ENCODE results near the gene TMIGD3.

Gene TMIGD3

DNA sequence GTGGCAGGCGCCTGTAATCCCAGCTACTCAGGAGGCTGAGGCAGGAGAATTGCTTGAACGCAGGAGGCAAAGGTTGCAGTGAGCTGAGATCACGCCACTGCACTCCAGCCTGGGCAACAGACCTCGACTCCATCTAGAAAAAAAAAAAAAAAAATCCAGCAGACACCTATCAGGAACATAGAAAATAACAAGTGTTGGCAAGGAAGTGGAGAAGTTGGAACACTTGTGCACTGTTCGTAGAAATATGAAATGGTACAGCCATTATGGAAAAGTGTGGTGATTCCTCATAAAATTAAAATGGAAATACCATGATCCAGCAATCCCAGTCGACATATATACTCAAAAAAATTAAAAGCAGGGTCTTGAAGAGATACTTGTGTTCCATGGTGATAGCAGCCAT is 41.7 kb downstream of the TMIGD3 start:
- intact Hi-C loops (cut with DNase I) = no loop called here
- DNase-seq = no peak

DNA sequence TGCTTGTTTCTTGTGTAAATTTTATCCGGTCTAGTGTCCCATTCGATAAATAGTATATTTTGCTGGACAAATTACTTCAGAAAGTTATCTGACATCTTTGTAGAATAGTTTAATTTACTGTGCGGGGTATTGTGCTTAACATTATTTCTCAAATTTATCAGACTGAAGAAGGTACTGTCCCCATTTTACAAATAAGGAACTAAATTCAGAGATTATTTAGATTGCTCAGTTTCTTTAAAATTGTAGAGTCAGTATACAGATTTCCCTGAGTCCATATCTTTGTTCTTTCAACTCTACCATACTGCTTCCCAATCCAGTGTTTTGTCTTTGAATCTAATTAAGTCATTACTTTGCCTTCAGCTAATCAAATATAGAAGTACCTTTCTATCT is 47.8 kb downstream of the TMIGD3 start:
- intact Hi-C loops (cut with DNase I) = no loop called here

DNA sequence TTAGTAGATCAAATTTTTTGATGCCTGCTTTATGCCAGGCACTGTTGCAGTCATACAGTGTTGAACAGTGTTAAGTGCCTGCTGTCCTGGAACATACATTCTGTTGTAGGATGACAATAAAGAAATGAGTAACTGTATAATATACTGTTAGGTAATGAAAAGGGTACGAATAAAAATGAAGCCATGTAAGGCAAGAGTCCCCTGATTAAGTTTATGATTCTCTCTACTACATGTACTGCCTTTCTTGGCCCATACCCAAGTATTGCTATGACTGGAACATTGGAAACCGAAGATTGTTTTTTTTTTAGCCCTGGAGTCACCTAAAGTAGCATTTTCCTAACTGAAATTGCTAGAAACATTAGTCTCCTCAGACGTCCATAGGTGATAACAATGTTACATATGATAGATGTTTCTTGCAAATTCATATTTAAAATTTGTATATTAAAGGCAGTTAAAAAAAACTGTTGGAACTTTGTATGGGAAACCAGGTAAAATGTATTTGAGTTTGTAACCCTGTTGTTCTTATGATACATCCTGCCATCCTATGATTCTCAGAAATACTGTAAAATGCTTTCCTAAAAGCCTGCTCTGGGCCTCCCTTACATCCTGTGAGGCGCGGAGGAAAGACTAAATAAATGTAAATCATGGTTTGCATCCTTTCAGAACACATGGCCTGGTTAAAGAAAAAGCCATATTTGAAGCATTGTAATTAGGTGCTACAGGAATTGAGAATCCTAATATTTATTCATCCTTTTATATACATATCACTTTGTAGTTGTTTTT is 48.4 kb downstream of the TMIGD3 start:
- no peak for DNase-seq
- intact Hi-C loops (cut with DNase I) = no loop called here

More for the DNA sequence above, 47.8 kb downstream of the TMIGD3 start:
- no peak for DNase-seq

DNA sequence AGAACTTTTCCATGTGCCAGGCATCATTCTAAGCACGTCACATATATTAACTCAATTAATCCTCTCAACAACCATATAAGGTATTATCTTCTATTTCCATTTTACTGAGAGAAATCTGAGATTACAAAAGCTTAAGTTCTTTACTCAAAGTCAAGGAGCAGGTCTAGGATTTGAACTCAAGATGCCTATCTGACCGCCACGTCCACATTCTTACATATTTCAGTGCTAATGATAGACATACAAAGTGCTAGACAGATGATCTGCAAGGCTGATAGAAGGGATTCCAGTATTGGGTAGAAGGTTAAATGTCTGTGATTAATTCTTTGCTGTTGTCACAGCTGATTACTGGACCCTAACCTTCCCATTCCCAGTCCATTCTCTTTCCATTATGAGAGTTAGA is 49.7 kb downstream of the TMIGD3 start:
- DNase-seq = no peak
- intact Hi-C loops (cut with DNase I) = no loop called here

DNA sequence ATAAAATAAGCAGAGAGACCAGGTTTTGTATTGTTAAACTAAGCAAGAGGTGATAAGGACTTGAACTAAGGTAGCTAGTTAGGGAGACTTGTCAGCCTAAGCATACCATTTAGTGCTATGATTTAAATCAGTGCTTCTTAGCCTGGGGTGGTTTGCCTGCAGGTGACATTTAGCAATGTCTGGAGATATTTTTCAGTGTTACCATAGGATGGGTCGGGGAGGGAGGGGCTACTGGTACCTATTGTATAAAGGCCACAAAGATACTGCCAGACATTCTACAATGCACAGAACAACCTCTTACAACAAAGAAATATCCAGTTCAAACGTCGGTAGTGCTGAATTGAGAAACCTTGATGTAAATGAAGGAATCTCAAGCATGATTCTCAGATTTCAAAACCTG is 50.9 kb downstream of the TMIGD3 start:
- no peak for DNase-seq
- intact Hi-C loops (cut with DNase I) = no loop called here

DNA sequence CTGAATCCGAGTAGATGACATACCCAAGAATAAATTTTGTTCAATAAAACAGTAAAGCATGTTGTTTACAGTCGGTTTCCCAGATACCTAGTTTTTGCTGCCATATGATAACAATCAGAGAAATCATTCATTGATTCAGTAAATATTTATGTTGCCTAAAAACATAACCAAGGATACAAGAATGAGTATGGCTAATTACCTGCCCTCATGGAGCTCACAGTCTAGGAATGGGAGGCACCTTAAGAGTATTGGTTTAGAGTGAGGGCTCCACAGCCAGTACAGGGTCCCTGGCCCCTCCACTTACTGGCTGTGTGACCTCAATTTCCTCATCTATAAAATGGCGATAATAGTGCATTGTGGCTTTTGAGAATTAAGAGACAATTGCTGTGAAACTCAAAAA is 53.2 kb downstream of the TMIGD3 start:
- DNase-seq = no peak
- intact Hi-C loops (cut with DNase I) = no loop called here

DNA sequence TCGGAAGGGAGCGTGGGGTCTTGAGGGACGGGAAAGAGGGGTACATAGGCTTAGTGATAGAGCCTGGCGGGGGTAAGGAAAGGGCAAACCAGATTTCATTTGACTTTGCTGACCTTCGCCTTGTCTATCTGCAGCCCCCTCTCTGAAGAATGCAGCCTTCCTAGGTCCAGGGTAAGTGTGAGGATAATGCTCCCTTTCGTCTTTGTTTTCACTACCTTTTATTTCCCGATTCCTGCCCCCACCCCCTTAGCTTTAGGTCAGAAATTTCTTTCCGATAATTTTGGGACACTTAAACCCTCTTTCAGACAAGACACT is 53.8 kb downstream of the TMIGD3 start:
- DNase-seq = no peak
- intact Hi-C loops (cut with DNase I) = no loop called here

DNA sequence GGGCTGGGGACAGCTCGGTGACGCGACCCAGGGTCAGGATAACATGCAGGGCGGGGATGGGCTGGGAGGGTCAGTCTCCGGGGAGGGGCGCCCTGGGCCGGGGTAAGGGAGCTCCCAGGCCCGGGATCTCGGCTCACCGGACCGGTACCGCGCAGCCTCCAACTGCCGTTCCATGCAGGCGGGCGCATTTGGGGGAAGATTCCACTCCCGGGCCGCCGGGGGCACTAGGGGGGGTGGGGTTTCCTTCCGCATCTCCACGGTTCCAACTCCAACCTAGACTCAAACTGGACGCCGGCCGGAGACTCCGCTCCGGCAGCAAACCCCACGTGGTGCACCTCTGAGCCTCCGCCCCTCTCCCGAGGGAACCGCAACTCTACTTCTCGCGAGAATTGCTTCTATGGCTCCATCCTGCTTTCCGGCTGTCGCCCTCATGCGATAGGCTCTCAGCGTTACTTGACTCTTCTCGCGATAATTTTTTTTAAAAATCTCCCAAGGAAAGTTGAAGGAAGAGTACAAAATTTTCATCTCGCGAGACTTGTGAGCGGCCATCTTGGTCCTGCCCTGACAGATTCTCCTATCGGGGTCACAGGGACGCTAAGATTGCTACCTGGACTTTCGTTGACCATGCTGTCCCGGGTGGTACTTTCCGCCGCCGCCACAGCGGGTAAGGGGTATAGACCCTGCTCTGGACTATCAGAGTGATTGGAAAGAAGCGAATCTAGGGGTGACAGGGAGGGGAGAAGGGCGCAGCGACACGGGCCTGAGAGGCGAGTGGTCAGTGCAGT is 54.3 kb downstream of the TMIGD3 start, which contains the start of the genes ATP5PB and WDR77:
Gene ATP5PB, plus strand, starts transcription at position 547 of the 785 bp plus-strand sequence. Its CDS starts 78 bp downstream, at position 625.
Gene WDR77, minus strand, starts transcription at position 339 of the 785 bp plus-strand sequence. Its CDS starts 87 bp downstream, at position 252.
- peak; percentile 88 to 99 (median 96) for DNase-seq
- intact Hi-C loops (cut with DNase I) = no loop called here

DNA sequence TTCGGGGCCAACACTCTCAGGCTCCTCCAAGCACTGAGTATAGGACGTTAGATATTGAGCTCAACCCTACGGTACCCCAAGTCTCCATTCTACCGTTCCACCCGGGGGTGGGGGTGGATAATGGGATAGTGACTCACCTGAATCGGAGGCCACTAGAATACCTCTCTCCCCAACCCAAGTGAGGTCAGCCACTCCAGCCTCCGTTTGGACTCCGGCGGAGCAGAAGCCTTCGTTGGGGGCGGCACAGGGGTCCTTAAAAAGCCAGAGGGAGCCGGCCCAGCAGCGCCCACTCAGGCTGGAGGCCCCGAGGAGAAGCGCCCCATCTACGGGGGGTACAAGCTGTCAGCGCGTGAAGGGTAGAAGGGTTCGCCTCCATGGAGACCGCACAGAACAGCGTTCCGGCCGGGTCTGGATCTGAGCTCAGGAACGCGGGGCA is 54.9 kb downstream of the TMIGD3 start:
- DNase-seq = peak in 15 of 42 donors; percentile 2 to 41 (median 15)
- intact Hi-C loops (cut with DNase I) = no loop called here

DNA sequence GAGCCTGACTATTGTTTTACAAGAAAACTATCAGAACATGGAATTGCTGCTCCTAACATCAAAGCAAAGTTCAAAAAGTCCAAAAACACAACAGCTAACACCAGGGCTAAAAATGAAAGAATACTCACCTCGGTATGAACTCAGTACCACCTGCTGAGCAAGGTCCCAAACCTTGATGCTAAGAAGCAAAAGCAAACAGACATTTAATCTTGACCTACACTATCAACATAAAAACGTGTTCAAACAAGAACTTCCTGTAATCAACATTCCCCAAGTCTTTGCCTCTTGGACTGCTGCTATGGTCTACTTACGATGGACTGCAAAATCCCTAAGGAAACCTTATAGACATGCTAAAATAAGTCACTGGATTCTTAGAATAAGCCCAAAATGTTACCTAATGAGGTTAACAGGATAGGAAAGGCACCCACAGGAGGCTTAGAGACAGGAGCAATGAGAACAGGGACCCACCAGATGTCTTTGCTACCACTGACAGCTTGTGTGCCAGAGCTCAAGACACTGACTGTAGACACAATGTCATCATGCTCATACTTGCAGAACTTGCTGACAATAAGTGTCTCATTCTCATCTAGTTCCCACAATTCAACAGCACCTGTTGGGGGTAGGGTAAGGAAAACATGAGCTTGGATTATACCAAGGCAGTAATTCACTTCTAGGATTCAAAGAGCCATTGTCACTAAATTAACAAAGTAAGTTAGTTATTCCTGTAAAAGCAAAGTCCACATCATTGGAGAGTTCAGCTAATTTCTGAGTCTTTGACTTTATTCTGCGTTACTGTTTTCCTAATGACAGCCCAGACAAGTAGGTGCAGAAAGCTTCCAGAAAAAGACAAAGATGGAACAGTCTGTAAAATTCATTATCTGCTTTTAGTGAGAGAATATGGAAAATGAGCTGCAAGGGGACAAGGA is 56.2 kb downstream of the TMIGD3 start:
- intact Hi-C loops (cut with DNase I) = no loop called here
- no peak for DNase-seq

DNA sequence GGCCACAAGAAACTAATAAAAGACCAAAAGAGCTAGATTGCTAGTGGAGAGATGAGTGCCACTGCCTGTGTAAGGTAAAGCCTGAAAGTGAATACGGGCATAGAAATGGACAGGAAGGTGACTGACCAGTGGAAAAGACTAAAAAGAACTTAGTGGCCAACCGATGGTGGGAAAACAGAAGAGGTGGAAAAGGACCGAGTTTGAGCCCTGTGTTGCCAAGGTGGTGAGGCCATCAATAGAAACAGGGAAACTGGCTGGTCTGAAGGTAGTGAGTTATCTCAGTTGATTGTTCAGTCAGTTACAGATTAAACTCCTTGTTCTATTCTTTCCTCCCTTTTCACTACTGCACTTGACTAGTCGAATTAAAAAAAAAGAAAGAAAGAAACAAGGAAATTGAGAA is 56.9 kb downstream of the TMIGD3 start:
- intact Hi-C loops (cut with DNase I) = no loop called here
- DNase-seq = no peak

DNA sequence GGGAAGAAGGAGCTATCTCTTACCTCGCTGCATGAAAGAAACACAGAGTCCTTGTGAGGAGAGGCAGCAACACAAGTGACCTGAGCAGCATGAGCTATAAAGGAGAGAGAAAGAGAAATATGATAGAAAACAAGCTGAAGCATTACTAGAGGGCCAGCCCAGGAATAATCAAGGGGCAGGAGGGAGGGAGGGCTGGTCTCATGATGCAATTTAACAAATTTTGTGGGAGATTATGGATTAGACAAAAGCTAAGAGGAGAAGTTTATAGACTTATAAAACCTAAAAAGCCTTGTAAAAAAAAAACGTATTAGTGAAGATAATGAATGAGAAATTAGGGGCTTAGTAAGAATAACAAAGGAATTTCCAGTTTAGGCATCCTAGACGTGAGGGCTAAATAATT is 59.4 kb downstream of the TMIGD3 start:
- intact Hi-C loops (cut with DNase I) = no loop called here
- no peak for DNase-seq

DNA sequence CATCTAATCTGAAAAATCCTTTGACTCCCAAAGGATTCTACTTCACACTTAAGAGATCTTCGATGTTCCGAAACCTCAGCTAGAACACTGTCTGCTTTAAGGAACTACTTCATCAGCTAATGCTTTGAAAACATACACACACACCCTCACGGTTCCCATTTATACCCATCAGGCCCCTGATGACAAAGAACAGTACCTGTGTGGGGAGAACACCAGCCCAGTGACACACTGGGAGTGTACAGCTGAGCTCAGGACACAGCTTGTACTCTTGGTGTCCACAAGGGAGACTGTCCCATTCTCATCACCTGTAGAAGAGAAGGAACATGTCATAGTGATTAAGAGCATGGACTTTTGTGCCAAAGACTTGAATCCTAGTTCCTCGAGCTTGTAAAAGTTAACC is 61.0 kb downstream of the TMIGD3 start:
- DNase-seq = no peak
- intact Hi-C loops (cut with DNase I) = no loop called here

DNA sequence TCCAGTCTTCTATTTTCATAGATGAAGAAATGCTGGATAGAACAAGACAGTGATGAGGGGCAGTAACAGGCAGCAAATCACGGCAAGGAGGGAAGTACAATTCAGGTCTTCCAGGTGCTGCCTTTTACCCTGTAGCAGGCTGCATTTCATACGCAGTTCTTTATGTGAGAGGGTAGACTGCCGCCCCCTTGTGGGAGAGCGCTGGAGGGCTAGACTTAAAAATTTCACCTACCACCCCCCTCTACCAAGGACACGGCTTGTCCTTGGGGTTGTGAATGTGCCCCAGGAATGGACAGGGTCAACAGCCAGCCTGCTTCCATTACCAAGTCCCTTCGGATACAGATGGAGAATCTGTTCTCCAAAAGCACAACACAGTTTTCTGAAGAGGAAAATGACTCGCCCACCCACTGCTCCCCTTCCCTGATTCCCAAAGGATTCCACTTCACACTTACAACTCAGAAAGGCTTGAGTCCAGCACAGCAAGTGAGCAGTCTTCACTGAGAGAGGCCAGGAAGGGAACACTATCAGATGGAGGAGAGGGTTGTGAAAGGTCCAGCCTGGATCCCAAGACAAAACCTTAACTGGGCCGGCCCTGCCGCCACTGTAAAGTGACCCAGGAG is 61.8 kb downstream of the TMIGD3 start:
- DNase-seq = peak in 38 of 42 donors; percentile 7 to 64 (median 44)
- intact Hi-C loops (cut with DNase I) = no loop called here

DNA sequence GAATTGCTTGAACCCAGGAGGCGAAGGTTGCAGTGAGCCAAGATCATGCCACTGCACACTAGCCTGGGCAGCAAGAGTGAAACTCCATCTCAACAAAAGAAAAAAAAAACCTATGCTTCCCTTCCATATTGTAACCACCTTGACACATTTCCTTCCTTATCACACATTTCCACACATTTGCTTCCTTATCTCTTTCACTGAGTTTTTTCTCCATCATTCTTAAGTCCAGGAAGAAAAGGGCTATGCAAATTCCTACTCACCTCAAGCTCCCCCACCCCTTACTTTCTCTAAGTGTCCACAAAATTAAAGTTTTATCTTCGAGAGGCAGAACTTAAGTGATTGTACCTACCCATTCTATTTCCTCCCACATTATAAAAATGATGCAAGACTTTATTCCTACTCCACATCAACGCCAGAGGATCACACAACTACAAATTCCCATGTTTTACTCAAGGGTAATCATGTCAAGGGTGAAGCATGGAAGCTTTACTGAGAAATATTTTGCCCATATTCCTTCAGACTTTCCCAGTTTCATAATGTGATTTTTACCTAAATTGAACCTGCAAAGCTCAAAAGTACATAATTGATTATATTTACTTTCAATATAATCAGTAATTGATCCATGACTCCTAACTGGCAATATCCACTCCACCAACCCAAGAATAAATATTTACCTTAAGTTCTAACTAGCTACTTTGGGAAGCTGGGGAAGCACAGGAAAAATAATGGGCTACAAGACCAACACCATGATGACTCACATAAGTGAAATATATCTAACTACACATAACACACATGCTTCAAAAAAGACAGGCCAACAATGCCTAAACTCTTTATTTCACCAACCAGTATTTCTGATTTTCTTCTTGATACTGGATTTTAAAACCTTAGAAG is 63.7 kb downstream of the TMIGD3 start:
- intact Hi-C loops (cut with DNase I) = no loop called here
- no peak for DNase-seq

DNA sequence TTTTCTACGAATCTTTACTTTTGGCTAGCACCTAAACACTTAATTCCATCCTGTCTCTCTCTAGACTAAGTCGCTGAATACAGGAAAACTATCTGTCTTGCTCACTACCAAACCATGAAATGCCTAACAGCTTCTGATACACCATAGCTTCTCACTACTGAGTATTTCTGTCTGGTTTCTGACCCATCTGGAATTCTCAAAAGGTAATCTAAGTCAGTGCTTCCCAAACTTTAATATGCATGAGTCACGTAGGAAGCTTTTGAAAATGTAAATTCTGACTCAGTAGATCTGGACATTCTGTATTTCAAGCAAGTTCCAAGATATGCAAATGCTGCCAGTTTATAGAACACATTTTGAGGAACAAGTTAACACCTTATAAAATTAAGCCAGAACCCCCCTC is 66.7 kb downstream of the TMIGD3 start:
- intact Hi-C loops (cut with DNase I) = no loop called here
- DNase-seq = no peak

Measured in head of caudate nucleus (tissue), 42 donors.